Retina (tissue), 1 donor: ENCODE measurements around the gene CNST.

Experiments used
- DNase-seq: peaks from one replicate; pipeline ENCODE4 v3.0.0-alpha.2; 2016

CNST gene, protein sequence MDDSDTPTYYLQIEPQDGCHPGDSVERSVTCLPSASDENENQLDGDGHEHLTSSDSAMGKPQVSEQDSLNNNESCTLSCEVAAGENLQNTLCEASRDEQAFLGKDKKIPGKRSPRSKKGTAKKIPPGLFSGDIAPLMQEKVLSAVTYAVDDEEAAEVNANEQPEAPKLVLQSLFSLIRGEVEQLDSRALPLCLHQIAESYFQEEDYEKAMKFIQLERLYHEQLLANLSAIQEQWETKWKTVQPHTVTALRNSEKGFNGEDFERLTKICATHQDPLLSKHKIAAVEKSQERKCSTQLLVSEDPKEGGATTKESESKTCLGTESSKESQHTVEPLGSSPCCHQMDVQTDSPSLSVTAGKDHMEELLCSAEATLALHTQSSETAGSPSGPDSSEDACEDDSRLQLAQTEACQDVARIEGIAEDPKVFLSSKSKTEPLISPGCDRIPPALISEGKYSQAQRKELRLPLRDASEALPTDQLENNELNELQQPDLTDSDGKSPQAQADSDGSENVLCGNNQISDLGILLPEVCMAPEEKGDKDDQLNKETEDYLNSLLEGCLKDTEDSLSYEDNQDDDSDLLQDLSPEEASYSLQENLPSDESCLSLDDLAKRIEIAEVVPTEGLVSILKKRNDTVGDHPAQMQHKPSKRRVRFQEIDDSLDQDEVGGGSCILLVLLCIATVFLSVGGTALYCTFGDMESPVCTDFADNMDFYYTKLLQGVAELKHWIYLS

GRCh38 chr1:246566128-246566812, at the start of gene CNST, which contains the start of gene TFB2M:
Gene CNST, plus strand, starts transcription at chr1:246566456. Its CDS starts 25,107 bp downstream, at chr1:246591563.
Gene TFB2M, minus strand, starts transcription at chr1:246566261. Its CDS starts 123 bp downstream, at chr1:246566138.
- DNase-seq: peak; percentile 99

DNA sequence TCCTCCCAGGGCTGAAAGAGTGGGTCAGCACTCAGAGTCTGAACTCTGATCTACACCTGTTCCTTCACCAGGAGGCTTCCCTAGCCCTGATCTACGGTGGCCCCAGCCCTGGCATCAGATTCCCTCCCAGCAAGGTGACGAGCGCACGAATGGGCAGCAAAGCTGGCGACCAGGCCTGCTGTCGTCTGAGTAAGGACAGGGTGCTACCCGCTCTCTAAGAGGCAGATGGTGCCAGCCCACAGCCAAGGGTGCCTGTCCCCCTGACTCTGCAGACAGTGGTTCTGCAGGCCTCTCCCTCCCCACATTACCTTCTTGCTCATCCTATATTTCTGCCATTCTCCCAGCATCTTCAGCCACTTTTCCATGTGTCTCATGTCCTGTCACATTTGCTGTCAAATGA, 48.9 kb upstream of the CNST start:
- DNase-seq: no peak

- DNase-seq: no peak
Observed at GRCh38 chr1:246518456-246519205, 47.6 kb upstream of the CNST start.

GRCh38 chr1:246519514-246519913, 46.7 kb upstream of the CNST start:
- DNase-seq: no peak

DNA sequence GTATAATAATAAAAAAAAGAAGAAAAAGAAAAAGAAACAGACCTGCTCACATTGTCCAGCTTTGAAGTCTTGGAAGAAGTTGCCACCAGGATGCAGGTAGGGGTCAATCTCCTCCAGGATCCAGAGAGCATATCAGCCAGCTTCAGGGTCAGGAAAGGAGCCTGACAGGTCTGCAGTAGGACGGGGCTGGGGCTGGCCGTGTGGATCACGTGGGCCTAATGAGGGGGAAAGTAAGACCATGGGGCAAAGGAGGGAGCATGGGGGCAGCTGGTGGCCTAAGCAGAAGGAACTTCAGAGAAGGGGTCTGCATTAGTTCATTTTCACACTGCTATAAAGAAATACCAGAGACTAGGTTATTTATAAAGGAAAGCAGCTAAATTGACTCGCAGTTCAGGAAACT, 39.9 kb upstream of the CNST start:
- DNase-seq: no peak

DNA sequence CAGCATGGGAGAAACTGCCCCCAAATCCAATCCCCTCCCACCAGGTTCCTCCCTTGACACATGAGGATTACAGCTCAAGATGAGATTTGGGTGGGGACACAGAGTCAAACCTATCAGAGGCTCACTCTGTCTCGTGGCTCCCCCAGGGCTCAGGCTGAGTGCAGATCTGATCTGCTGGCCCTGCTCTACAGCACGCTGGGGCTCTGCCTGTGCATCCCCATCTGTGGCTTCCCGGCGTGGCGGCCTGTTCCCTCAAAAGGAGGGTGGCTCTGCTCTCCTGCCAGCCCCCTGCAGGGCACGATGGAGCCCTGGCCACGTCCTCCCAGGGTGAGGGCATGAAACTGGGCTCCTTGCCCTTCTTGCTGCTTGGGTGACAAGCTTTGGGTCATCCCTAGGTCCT, 39.3 kb upstream of the CNST start:
- no peak for DNase-seq

GRCh38 chr1:246527402-246528088, 38.7 kb upstream of the CNST start:
- no peak for DNase-seq

DNA sequence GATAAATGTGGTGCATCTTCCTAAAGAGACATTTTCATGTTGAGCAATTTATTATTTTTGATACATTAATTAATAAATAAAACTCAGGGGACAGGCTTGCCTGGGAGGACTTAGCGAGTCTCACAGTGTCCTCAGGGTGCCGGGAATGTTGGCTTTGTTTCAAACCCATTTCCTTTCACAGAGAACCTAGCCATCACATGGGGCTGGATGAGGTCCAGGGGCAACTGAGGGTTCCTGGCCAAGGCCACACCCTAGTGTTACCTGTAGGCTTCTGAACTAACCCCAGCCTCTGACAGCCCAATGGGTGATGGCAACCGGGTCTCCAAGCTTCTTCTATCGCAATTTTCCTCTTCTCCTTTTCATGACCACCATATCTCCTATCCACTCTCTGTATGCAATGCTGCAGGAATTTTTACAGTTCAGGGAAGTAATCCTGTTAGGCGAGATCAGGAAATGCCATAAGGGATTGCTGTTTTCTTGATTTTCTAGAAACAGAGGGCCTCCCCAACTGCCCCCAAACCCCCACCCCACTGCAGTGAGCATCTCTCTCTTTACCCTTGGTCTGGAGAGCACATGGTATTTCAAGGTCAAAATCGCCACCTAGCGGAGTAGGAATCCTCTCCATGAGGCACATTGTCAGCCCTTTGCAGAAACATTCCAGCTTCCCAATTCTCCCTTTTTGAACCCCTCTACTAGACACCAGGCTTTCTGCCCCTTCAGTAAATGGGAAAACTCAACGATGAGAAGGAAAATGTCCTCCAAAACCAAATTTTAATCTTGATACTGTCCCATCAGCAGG, 37.1 kb upstream of the CNST start:
- DNase-seq: no peak

DNA sequence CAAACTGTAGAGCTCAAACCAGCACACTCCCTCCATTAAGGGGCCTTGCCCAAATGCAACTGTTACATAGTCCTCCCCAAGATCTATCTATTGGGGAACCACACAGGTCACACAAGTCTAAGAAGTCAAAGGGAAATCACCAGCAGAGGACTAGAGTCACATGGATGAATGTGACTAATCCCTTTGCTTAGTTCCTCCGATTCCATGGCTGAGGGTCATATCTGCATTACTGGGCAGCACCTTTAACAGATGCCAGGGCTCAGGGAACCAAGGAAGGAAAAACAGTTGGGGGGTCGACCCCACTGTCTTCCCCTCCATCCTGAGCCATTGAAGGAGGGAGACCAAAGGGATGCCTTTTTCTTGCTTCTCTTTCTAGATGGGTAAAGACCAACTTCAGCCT, 35.8 kb upstream of the CNST start:
- DNase-seq: no peak

DNA sequence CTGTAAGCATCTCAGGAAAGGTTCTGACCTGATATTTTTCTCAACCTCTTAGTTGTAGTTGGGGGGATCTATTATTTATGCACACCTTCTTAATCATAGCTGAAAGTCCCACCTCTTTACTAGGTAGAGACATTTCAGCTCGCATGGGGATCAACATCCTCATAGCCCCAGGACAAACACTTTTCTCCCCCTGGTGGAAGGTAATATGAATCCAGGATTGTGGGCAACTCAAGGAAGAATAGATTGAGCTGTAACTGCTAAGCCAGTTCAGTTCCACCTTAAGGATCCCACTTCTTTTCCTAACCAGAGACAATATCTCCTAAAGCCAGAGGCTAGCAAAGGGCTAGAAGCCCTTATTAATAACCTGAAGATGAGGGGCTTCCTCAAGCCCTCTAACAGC, 33.7 kb upstream of the CNST start:
- no peak for DNase-seq

- DNase-seq: no peak
Observed at GRCh38 chr1:246533371-246533905, 32.8 kb upstream of the CNST start.

DNA sequence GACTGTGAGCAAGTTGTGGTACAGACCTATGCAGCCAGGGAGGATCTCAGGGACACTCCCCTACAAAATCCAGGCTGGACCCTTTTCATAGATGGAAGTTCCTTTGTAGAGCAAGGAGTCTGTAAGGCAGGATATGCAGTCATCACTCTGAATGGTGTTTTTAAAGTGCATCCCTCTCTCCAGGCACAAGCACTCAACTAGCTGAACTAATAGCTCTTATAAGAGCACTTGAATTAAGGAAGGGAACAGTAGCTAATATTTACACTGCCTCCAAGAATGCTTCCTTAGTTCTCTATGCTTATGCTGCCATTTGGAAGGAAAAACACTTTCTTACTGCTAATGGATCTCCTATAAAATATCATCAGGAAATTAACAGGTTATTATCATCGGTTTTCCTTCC, 32.1 kb upstream of the CNST start:
- no peak for DNase-seq

GRCh38 chr1:246537441-246537840, 28.8 kb upstream of the CNST start:
- no peak for DNase-seq

DNA sequence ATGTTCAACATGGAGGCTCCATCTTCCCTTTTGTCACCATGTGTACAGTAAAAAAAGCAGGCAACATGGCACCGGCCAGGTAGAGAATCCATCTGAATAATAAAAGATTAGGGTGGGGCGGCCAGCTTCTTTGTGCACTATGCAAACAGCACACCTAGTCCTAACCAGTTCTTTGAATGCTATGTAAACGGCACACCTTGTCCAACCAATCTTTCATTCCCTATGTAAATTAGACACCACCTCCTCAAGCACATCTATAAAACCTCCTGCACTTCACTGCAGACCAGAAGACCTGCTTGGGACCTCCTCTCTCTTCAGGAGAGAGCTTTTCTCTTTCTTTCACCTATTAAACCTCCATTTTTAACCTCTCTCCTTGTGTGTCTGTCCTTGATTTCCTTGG, 28.4 kb upstream of the CNST start:
- no peak for DNase-seq

- no peak for DNase-seq
Observed at GRCh38 chr1:246540738-246541491, 25.3 kb upstream of the CNST start.

GRCh38 chr1:246544001-246544400, 22.3 kb upstream of the CNST start:
- DNase-seq: no peak

DNA sequence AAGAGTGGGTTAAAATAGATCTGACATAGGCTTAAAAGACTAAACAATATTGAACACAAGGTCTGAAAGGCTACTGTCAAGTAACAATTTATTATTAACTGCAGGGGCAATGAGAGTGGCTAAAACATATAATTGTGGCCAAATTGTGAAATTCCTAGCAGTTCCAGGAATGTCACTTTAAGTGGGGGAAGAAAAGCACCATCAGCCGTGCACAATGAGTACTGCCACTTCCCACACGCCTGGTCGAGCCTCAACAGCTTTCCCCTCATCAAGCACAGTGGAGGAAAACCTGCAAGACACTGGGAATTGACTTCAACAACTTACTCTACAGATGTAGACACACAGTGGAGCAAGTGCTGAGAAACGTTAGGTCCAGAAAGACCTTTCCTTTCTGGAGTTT, 16.6 kb upstream of the CNST start:
- DNase-seq: no peak

DNA sequence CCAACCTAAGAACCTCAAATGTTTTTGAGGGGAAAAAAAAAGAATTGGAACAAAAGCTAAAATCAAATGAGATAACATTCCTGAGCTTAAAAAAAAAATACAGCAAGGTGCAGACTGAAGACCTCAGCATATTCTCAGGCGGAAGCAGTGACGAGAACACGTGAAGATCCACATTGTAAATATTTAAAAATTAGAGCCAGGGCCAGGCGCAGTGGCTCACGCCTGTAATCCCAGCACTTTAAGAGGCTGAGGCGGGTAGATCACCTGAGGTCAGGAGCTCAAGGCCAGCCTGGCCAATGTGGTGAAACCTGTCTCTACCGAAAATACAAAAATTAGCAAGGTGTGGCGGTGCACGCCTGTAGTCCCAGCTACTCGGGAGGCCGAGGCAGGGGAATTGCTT, 15.9 kb upstream of the CNST start:
- no peak for DNase-seq

DNA sequence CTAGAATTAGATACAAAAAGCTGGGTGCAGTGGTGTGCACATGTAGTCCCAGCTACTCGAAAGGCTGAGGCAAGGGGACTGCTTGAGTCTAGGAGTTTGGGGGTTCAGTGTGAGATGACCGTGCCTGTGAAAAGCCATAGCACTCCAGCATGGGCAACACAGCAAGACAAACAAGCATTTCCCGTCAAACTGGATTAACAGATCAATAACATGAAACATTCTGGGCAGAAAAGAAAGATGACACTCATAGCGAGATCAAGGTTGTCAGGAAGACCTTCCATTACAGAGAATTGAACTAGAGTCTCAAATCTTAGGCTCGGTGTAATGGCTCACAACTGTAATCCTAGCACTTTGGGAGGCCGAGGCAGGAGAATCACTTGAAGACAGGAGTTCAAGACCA, 14.1 kb upstream of the CNST start:
- DNase-seq: no peak

GRCh38 chr1:246554201-246554600, 12.1 kb upstream of the CNST start:
- DNase-seq: no peak
